Osteoblast (primary cell): ENCODE results near the gene SYT8. TPM values are rescaled to one million over a fixed set of nuclear protein-coding genes. Genes with fewer than 3 reads are reported as not detected.

ENCODE experiments used
- DNase-seq: peaks from one replicate; pipeline ENCODE4 v3.0.0; 2011; ENCODE audit warnings: low spot score, mixed read lengths; ENCODE audit not compliant: insufficient read length; ENCODE audit errors: missing footprints
- H2AFZ ChIP-seq: 2 replicates; pipeline ENCODE4 v1.6.0; 2011; ENCODE audit warnings: mild to moderate bottlenecking, low read length
- H3K27ac ChIP-seq: 2 replicates; pipeline ENCODE4 v1.5.1; 2011; ENCODE audit warnings: mild to moderate bottlenecking, low read depth, low read length, moderate library complexity
- H3K27me3 ChIP-seq: 2 replicates; pipeline ENCODE4 v1.6.0; 2012; ENCODE audit warnings: mild to moderate bottlenecking, control low read depth, inconsistent platforms, low read length, moderate library complexity; ENCODE audit not compliant: insufficient read depth
- H3K36me3 ChIP-seq: 2 replicates; pipeline ENCODE4 v1.5.1; 2011; ENCODE audit warnings: mild to moderate bottlenecking, low read length, control low read depth, moderate library complexity; ENCODE audit not compliant: insufficient read depth
- H3K4me1 ChIP-seq: 2 replicates; pipeline ENCODE4 v1.5.1; 2011; ENCODE audit warnings: mild to moderate bottlenecking, low read length, control low read depth, moderate library complexity; ENCODE audit not compliant: insufficient read depth
- H3K4me2 ChIP-seq: 2 replicates; pipeline ENCODE4 v1.6.0; 2011; ENCODE audit warnings: mild to moderate bottlenecking, low read length; ENCODE audit not compliant: insufficient read depth
- H3K4me3 ChIP-seq: fragments of 200-600 bp; sonication (generic); 3 replicates; pipeline ENCODE4 v1.5.1; 2012; ENCODE audit warnings: mild to moderate bottlenecking, low read length, inconsistent platforms; ENCODE audit not compliant: insufficient read depth
- H3K79me2 ChIP-seq: 2 replicates; pipeline ENCODE4 v1.6.0; 2012; ENCODE audit warnings: mild to moderate bottlenecking, low read length, control low read depth, inconsistent platforms; ENCODE audit not compliant: insufficient read depth
- H3K9me3 ChIP-seq: 2 replicates; pipeline ENCODE4 v1.5.1; 2011; ENCODE audit warnings: low read depth, low read length, control low read depth
- H4K20me1 ChIP-seq: 2 replicates; pipeline ENCODE4 v1.6.0; 2012; ENCODE audit warnings: mild to moderate bottlenecking, low read length, control low read depth; ENCODE audit not compliant: insufficient read depth
- total RNA-seq: library from RNA; depleted of rRNA; stranded (reverse); fragments of >200 nt; gene quantifications from 2 replicates; pipeline ENCODE4 v1.2.3, GENCODE V29; 2012
- TF ChIP-seq, protein P1 (sequence below): IDR thresholded peaks from 2 replicates; pipeline ENCODE4 v1.5.1; 2011; ENCODE audit warnings: mild to moderate bottlenecking, low read depth, low read length, moderate library complexity; ENCODE audit errors: extremely low read depth

The SYT8 gene
- total RNA-seq, 1 donor = 0.36 TPM

GRCh38 chr11:1838426-1839144 is 3.8 kb downstream of the SYT8 start, which contains the start of gene TNNI2:
TNNI2 (plus strand) TSS chr11:1838981; CDS start chr11:1839697, 716 bp downstream.
- no peak within 1 kb of the TSS for H3K27ac ChIP-seq
- H3K4me2 ChIP-seq = no peak within 1 kb of the TSS
- H3K79me2 ChIP-seq = no peaks in the 10 kb centered on the region
- H2AFZ ChIP-seq = no peak within 1 kb of the TSS
- DNase-seq = no peak
- H3K9me3 ChIP-seq = no peaks in the 10 kb centered on the region
- H3K36me3 ChIP-seq = no peaks in the 10 kb centered on the region
- H3K27me3 ChIP-seq = no peaks in the 10 kb centered on the region
- TF ChIP-seq, protein P1, sequence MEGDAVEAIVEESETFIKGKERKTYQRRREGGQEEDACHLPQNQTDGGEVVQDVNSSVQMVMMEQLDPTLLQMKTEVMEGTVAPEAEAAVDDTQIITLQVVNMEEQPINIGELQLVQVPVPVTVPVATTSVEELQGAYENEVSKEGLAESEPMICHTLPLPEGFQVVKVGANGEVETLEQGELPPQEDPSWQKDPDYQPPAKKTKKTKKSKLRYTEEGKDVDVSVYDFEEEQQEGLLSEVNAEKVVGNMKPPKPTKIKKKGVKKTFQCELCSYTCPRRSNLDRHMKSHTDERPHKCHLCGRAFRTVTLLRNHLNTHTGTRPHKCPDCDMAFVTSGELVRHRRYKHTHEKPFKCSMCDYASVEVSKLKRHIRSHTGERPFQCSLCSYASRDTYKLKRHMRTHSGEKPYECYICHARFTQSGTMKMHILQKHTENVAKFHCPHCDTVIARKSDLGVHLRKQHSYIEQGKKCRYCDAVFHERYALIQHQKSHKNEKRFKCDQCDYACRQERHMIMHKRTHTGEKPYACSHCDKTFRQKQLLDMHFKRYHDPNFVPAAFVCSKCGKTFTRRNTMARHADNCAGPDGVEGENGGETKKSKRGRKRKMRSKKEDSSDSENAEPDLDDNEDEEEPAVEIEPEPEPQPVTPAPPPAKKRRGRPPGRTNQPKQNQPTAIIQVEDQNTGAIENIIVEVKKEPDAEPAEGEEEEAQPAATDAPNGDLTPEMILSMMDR = no peak
- H3K4me3 ChIP-seq = no peak within 1 kb of the TSS
- no peaks in the 10 kb centered on the region for H3K4me1 ChIP-seq
- no peaks in the 10 kb centered on the region for H4K20me1 ChIP-seq

GRCh38 chr11:1839204-1839923 is 4.6 kb downstream of the SYT8 start:
- H3K27ac ChIP-seq = no peak overlapping the region
- H3K4me2 ChIP-seq = no peak overlapping the region
- no peaks in the 10 kb centered on the region for H3K79me2 ChIP-seq
- no peak overlapping the region for H2AFZ ChIP-seq
- no peaks in the 10 kb centered on the region for H3K36me3 ChIP-seq
- no peak for DNase-seq
- TF ChIP-seq, protein P1 = no peak
- H4K20me1 ChIP-seq = no peaks in the 10 kb centered on the region
- no peaks in the 10 kb centered on the region for H3K4me1 ChIP-seq
- H3K4me3 ChIP-seq = no peak overlapping the region
- H3K9me3 ChIP-seq = no peaks in the 10 kb centered on the region
- no peaks in the 10 kb centered on the region for H3K27me3 ChIP-seq

DNA sequence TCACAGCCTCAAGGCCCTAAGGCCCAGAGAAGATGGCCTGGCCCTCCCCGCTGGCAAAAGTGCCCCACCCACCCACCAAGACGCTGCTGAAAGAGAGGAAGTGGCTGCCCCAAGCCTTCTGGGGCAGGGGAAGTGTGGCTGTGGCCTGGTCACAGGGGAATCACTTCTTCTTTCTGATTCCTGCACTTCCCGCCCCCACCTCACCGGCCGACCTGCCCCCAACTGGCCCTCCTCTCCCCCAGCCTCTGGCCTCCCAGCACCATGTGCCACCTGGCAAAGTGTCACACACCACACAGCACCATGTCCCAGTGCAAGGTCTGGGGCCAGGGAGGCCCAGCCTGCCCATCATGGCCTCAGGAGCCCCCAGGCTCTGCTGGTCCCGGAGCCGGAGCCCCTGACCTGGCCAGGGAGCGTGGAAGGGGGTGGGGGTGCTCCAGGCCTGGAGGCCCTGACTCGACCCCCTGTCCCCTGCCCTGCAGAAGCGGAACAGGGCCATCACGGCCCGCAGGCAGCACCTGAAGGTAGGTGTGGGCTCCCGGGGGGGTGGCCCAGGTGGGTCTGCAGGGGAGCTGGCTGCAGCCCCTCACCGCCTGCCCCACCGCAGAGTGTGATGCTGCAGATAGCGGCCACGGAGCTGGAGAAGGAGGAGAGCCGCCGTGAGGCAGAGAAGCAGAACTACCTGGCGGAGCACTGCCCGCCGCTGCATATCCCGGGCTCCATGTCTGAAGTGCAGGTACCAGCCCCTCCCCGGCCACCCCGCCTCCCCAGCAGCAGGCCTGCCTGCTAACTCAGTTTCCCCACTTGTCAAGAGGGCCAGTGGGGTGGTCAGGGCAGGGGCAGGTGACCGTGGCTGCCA is 5.4 kb downstream of the SYT8 start:
- H3K27me3 ChIP-seq = no peaks in the 10 kb centered on the region
- H3K9me3 ChIP-seq = no peaks in the 10 kb centered on the region
- DNase-seq = no peak
- H3K79me2 ChIP-seq = no peaks in the 10 kb centered on the region
- TF ChIP-seq, protein P1 = no peak
- H3K4me1 ChIP-seq = no peaks in the 10 kb centered on the region
- no peak overlapping the region for H3K4me3 ChIP-seq
- H4K20me1 ChIP-seq = no peaks in the 10 kb centered on the region
- no peaks in the 10 kb centered on the region for H3K36me3 ChIP-seq
- H3K27ac ChIP-seq = no peak overlapping the region
- no peak overlapping the region for H3K4me2 ChIP-seq
- no peak overlapping the region for H2AFZ ChIP-seq
